HAP-1 (cell line): ENCODE results near the gene RBM19.
A peak's percentile ranks its signal among the peaks of the same experiment; 100 is the strongest.
"Not testable (repeated sequence)": the region's sequence is repeated elsewhere in the genome, so short reads cannot be mapped to it uniquely, and the experiment has no call there.

ENCODE experiments used
- DNase-seq, 2 experiments: peaks; one replicate each; pipeline ENCODE4 v3.0.0-alpha.2; 2016 to 2020; ENCODE audit warnings: low spot score in 2 of 2
- H3K27me3 ChIP-seq: fragments of 250-450 bp; sonication (Bioruptor Pico); 2 replicates; pipeline ENCODE4 v1.5.1; 2020; ENCODE audit warnings: low read depth, mild to moderate bottlenecking, moderate library complexity
- H3K36me3 ChIP-seq: fragments of 250-450 bp; sonication (Bioruptor Pico); replicated peaks from 2 replicates; pipeline ENCODE4 v1.5.1; 2020; ENCODE audit warnings: mild to moderate bottlenecking
- H3K4me1 ChIP-seq: fragments of 250-450 bp; sonication (Bioruptor Pico); 2 replicates; pipeline ENCODE4 v1.5.1; 2020; ENCODE audit warnings: mild to moderate bottlenecking
- H3K4me3 ChIP-seq: fragments of 250-450 bp; sonication (Bioruptor Pico); 2 replicates; pipeline ENCODE4 v1.5.1; 2020; ENCODE audit warnings: mild to moderate bottlenecking, moderate library complexity
- H3K9me3 ChIP-seq: fragments of 250-450 bp; sonication (Bioruptor Pico); 2 replicates; pipeline ENCODE4 v1.5.1; 2020; ENCODE audit warnings: mild to moderate bottlenecking, moderate library complexity
- in situ Hi-C: fragments of 300-500 bp; cut with MboI; formaldehyde crosslinking; loops from 3 replicates; pipeline ENCODE4 v1.14.3; 2020; ENCODE audit warnings: low sequenced_read_pairs, inconsistent platforms, mixed read lengths

Gene RBM19

GRCh38 chr12:113906411-113907200, 59.5 kb downstream of the RBM19 start:
- no peaks in the 10 kb centered on the region for H3K9me3 ChIP-seq
- H3K36me3 ChIP-seq = peaks cover 2% of the 10 kb centered on the region
- H3K4me3 ChIP-seq = no peak overlapping the region
- in situ Hi-C loops = no loop called here
- no peak for DNase-seq
- H3K27me3 ChIP-seq = no peaks in the 10 kb centered on the region
- no peaks in the 10 kb centered on the region for H3K4me1 ChIP-seq

DNA sequence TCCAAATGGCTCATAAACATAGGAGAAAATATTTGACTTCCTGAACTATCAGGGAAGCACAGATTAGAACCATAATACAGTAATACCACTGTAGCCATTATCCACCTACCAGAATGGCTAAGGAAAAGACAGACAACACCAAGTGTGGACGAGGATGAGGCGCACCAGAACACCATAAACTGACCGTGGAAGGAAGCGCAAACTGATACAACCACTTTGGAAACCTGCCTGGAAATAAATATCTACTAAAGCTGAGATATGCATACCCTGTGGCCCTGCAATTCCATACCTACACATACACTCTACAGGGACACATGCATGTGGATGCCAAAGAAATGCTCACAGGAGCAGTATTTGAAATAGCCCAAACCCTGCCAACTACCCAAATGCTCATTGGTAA, 60.3 kb downstream of the RBM19 start:
- Histone ChIP-seq H3K4me1 (no peaks in the 10 kb centered on the region), H3K36me3 (peaks cover 2% of the 10 kb centered on the region; the same call in 1 of the 2 replicates), H3K27me3 (no peaks in the 10 kb centered on the region), H3K4me3 (no peak overlapping the region), H3K9me3 (no peaks in the 10 kb centered on the region)
- in situ Hi-C loops = no loop called here
- no peak for DNase-seq

DNA sequence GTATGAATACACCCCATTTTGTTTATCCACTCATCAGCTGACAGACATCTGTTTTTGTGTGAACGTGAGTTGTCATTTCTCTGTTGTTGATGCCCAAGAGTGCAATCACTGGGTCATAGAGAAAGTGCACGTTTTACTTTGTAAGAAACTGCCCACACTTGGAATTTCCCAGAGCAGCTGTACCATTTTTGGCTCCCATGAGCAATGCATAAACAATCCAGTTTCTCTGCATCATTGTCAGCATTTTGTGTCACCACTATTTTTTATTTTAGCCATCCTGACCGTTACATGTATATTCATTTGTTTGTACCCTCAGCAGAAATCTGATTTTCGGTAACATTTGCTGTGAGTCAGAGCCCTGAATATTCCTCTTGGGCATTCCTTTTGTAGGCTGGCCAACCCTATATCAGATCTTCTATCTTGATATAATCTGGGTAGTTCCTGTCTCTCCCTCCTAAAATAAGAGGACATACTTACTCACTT, 62.7 kb downstream of the RBM19 start:
- no peaks in the 10 kb centered on the region for H3K27me3 ChIP-seq
- in situ Hi-C loops = no loop called here
- H3K4me1 ChIP-seq = no peaks in the 10 kb centered on the region
- DNase-seq = no peak
- H3K4me3 ChIP-seq = no peak overlapping the region
- H3K9me3 ChIP-seq = no peaks in the 10 kb centered on the region
- 0 out of 2 replicates have a peak, but pooled peaks cover 2% of the 10 kb centered on the region for H3K36me3 ChIP-seq

GRCh38 chr12:113901319-113901718, 64.8 kb downstream of the RBM19 start:
- in situ Hi-C loops, H3K27me3 ChIP-seq, H3K36me3 ChIP-seq, H3K9me3 ChIP-seq, H3K4me3 ChIP-seq, H3K4me1 ChIP-seq, DNase-seq: not testable (repeated sequence)

DNA sequence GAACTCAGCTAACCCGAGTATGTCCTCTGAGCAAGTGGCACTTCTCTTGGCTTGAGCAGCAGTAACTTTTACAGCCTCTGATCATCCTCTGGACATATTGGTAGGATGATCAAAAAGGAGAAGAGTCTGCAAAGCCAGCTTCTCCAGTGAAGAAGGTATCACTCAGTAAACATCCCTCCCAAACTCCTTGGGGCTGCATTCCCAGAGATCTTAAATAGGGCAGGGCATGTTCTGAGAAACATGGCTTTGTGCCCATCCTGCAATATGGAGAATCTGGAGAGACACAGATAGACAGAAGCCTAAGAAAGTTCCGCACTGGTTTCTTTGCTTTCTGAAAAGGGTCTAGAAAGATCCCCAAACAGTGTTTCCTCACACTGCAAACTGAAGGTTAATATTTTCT, 65.4 kb downstream of the RBM19 start:
- H3K36me3 ChIP-seq = 0 out of 2 replicates have a peak, but pooled peaks cover 2% of the 10 kb centered on the region
- in situ Hi-C loops = no loop called here
- DNase-seq = no peak

GRCh38 chr12:113899561-113900471, 66.3 kb downstream of the RBM19 start:
- peaks cover 10% of the 10 kb centered on the region for H3K4me1 ChIP-seq
- in situ Hi-C loops = no loop called here
- 0 out of 2 replicates have a peak, but pooled peaks cover 2% of the 10 kb centered on the region for H3K36me3 ChIP-seq
- no peak overlapping the region for H3K4me3 ChIP-seq
- H3K9me3 ChIP-seq = no peaks in the 10 kb centered on the region
- H3K27me3 ChIP-seq = no peaks in the 10 kb centered on the region
- DNase-seq = peak in 1 of 2 experiments; percentile 32

More for the DNA sequence above, 65.4 kb downstream of the RBM19 start:
- H3K27me3 ChIP-seq = no peaks in the 10 kb centered on the region
- H3K4me3 ChIP-seq = no peak overlapping the region
- H3K9me3 ChIP-seq = no peaks in the 10 kb centered on the region
- H3K4me1 ChIP-seq = peaks cover 10% of the 10 kb centered on the region

DNA sequence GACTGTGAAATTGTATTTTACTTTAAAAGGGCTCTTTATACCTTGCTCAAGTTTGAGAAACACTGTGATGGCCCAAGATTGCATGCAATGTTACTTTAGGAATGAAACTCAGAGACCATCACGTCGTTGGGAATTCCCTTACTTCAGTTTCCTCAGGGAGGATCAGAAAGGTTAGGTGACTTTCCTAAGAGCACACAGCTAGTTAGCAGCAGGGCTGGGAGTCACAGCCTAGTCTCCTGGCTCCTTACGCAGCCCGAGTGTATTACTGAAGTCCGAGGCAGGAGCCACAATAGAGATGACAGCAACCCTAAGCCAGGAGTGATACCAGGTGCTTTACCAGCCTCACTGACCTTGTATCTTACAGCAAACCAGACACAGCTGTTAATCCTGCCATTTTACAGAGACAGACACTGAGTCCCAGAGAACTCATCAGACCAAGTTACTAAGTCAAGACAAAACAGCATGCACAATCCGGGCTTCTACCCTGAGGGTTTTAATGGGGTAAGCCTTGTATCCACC, 67.0 kb downstream of the RBM19 start:
- Histone ChIP-seq H3K9me3 (no peaks in the 10 kb centered on the region), H3K4me3 (no peak overlapping the region), H3K36me3 (0 out of 2 replicates have a peak, but pooled peaks cover 2% of the 10 kb centered on the region), H3K27me3 (no peaks in the 10 kb centered on the region), H3K4me1 (peaks cover 10% of the 10 kb centered on the region)
- in situ Hi-C loops = no loop called here
- no peak for DNase-seq

DNA sequence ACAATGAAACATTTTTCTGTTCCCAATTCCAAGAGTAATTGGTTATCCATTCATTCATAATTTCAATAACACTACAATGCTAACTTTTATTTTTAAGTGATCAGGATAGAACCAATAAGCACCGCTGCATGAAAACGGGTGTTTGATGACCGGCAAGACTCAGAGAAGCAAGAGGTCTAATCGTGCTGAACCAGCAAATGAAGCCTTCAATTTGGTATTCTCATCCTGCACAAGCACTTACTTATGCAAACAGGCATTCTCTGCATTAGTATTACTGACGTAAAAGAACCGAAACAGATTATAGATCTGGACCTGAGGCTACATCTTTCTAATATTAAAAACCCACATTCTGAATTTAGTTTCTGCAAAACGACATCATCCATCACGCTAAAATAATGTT, 67.7 kb downstream of the RBM19 start:
- Histone ChIP-seq H3K27me3 (no peaks in the 10 kb centered on the region), H3K36me3 (no peaks in the 10 kb centered on the region), H3K4me1 (peaks cover 10% of the 10 kb centered on the region), H3K4me3 (no peak overlapping the region), H3K9me3 (no peaks in the 10 kb centered on the region)
- no peak for DNase-seq
- in situ Hi-C loops = no loop called here

- Histone ChIP-seq H3K27me3 (no peaks in the 10 kb centered on the region), H3K36me3 (no peaks in the 10 kb centered on the region), H3K9me3 (no peaks in the 10 kb centered on the region), H3K4me3 (no peak overlapping the region), H3K4me1 (peaks cover 16% of the 10 kb centered on the region)
- in situ Hi-C loops = no loop called here
- no peak for DNase-seq
Observed at GRCh38 chr12:113897406-113897805, 68.7 kb downstream of the RBM19 start.

DNA sequence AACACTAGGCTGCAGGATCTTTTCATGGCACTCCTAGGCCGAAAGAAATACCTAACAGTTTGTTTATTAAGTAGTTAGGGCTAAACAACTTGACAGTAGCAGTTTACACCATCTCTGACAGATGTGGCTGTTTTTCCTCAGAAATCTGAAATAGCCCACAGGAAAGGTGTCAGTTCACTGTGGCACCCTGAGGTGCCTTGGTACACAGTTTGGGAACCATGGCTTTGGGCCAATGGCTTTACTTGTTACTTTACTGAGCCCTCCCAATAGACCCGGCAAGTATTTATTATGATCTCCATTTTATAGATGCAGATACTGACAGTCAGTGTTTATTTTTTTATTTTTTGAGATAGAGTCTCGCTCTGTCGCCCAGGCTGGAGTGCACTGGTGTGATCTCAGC, 69.3 kb downstream of the RBM19 start:
- H3K27me3 ChIP-seq = no peaks in the 10 kb centered on the region
- no peak overlapping the region for H3K4me3 ChIP-seq
- no peaks in the 10 kb centered on the region for H3K9me3 ChIP-seq
- in situ Hi-C loops = no loop called here
- DNase-seq = no peak
- H3K4me1 ChIP-seq = peaks cover 20% of the 10 kb centered on the region
- no peaks in the 10 kb centered on the region for H3K36me3 ChIP-seq

- Histone ChIP-seq H3K4me3 (no peak overlapping the region), H3K36me3 (no peaks in the 10 kb centered on the region), H3K9me3 (no peaks in the 10 kb centered on the region), H3K4me1 (peaks cover 23% of the 10 kb centered on the region), H3K27me3 (no peaks in the 10 kb centered on the region)
- in situ Hi-C loops = no loop called here
- peak; percentile 50 to 87 for DNase-seq
Observed at GRCh38 chr12:113896194-113896593, 69.9 kb downstream of the RBM19 start.

DNA sequence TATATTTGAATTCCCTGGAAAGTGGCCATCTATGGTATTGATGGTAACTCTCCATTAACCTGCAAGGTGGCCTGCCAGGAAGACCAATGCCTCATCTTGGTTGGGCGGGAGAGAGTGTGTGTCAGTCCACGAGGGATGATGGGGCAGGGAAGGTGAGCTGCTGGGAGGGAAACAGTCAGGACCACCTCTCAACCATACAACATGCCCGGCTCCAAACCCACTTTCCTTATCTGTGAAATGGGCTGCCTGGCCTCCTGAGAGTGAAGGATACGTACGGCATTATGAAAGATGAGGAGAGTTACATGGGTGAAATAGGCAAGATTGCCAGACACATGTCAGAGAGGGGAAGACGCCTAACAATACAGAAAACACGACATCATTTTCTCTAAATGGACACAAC, 70.9 kb downstream of the RBM19 start:
- H3K9me3 ChIP-seq = no peaks in the 10 kb centered on the region
- in situ Hi-C loops = no loop called here
- no peaks in the 10 kb centered on the region for H3K36me3 ChIP-seq
- no peaks in the 10 kb centered on the region for H3K27me3 ChIP-seq
- no peak for DNase-seq
- H3K4me3 ChIP-seq = no peak overlapping the region
- peaks cover 23% of the 10 kb centered on the region for H3K4me1 ChIP-seq

GRCh38 chr12:113894697-113895096, 71.4 kb downstream of the RBM19 start:
- H3K9me3 ChIP-seq = no peaks in the 10 kb centered on the region
- no peak overlapping the region for H3K4me3 ChIP-seq
- no peaks in the 10 kb centered on the region for H3K36me3 ChIP-seq
- in situ Hi-C loops = no loop called here
- no peaks in the 10 kb centered on the region for H3K27me3 ChIP-seq
- DNase-seq = no peak
- H3K4me1 ChIP-seq = peaks cover 23% of the 10 kb centered on the region

GRCh38 chr12:113893221-113893620, 72.9 kb downstream of the RBM19 start:
- peaks cover 23% of the 10 kb centered on the region for H3K4me1 ChIP-seq
- no peak for DNase-seq
- no peak overlapping the region for H3K4me3 ChIP-seq

More at GRCh38 chr12:113893221-113893620, 72.9 kb downstream of the RBM19 start:
- Histone ChIP-seq H3K27me3 (no peaks in the 10 kb centered on the region), H3K36me3 (no peaks in the 10 kb centered on the region), H3K9me3 (no peaks in the 10 kb centered on the region)
- in situ Hi-C loops = no loop called here
